A673 (cell line): ENCODE data around the gene ATP1A1.

Experiments
- EZH2 ChIP-seq: fragments of 200-600 bp; sonication (generic); IDR thresholded peaks from 2 replicates; pipeline ENCODE4 v1.6.1; 2017; ENCODE audit warnings: borderline replicate concordance, low read depth, mild to moderate bottlenecking, mixed read lengths, antibody characterized with exemption, low read length; ENCODE audit not compliant: poor library complexity, severe bottlenecking
- TF ChIP-seq, protein P1 (sequence below): fragments of 300-800, 200-600 bp; sonication (generic); conservative IDR thresholded peaks from 2 replicates; pipeline ENCODE4 v1.5.1; 2017; ENCODE audit warnings: low read depth, mild to moderate bottlenecking, antibody characterized with exemption, low read length, moderate library complexity, mixed read lengths

DNA sequence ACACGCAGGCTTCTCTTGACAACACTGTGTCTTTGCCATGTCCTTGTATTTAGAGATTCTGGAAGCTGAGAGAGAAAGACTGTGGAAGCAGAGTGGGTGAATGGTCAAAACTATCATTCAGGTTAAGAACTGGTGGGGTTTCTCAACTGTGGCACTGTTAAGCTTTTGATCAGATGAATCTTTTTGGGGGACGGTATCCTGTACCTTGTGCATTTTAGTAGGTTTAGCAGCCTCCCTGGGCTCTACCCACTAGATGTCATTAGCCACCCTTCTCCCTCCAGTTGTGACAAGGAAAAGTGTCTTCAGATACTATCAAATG is 39.4 kb downstream of the ATP1A1 start:
- no peak for TF ChIP-seq EZH2
- TF ChIP-seq, protein P1, sequence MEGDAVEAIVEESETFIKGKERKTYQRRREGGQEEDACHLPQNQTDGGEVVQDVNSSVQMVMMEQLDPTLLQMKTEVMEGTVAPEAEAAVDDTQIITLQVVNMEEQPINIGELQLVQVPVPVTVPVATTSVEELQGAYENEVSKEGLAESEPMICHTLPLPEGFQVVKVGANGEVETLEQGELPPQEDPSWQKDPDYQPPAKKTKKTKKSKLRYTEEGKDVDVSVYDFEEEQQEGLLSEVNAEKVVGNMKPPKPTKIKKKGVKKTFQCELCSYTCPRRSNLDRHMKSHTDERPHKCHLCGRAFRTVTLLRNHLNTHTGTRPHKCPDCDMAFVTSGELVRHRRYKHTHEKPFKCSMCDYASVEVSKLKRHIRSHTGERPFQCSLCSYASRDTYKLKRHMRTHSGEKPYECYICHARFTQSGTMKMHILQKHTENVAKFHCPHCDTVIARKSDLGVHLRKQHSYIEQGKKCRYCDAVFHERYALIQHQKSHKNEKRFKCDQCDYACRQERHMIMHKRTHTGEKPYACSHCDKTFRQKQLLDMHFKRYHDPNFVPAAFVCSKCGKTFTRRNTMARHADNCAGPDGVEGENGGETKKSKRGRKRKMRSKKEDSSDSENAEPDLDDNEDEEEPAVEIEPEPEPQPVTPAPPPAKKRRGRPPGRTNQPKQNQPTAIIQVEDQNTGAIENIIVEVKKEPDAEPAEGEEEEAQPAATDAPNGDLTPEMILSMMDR = no peak
